IPS DF 6.9 (cell line): ENCODE data around the gene TIAM1.

Experiments used
- DNase-seq: peaks from one replicate; pipeline ENCODE4 v3.0.0-alpha.2; 2013; ENCODE audit warnings: low read depth, low spot score
- H3K27ac ChIP-seq: one replicate; pipeline ENCODE4 v1.5.1; 2013; ENCODE audit warnings: low read length, control low read depth
- H3K27me3 ChIP-seq: 2 replicates; pipeline ENCODE4 v1.6.1; 2013; ENCODE audit warnings: mild to moderate bottlenecking, low read length; ENCODE audit not compliant: control insufficient read depth, insufficient read depth
- H3K36me3 ChIP-seq: 2 replicates; pipeline ENCODE4 v1.6.1; 2013; ENCODE audit warnings: low read length; ENCODE audit not compliant: control insufficient read depth, insufficient read depth
- H3K4me1 ChIP-seq: 2 replicates; pipeline ENCODE4 v1.6.1; 2013; ENCODE audit warnings: low read length; ENCODE audit not compliant: control insufficient read depth, insufficient read depth
- H3K4me3 ChIP-seq: 2 replicates; pipeline ENCODE4 v1.5.1; 2013; ENCODE audit warnings: mild to moderate bottlenecking, low read length
- H3K9me3 ChIP-seq: 2 replicates; pipeline ENCODE4 v1.6.1; 2013; ENCODE audit warnings: low read length, inconsistent platforms; ENCODE audit not compliant: control insufficient read depth, insufficient read depth
- WGBS: extraction: QIAGEN DNeasy Blood & Tissue Kit; methylation state at CpG from one replicate; pipeline ENCODE4 v1.1.7; 2013; ENCODE audit warnings: mixed read lengths, missing lambda C conversion rate; ENCODE audit not compliant: insufficient read length, insufficient coverage; 5-methylcytosine and 5-hydroxymethylcytosine counted together

TIAM1 gene

DNA sequence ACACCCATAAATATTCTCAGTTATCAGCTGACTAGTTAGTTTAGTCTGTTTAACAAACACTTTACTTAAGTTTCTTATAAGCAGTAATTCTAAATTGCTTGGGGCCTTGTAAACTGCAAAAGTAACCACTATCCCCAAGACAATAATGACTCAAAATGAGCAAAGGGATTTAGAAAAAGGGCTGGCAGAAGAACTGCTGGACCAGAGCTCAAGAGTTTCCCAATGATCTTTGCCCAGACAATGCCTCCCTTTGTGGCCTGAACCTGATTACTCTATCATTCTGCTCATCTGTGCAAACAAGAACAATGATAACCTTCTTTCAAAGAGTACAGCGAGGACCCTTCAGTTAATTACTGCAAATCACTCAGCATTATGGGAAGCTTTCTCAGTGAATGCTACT is 123.5 kb downstream of the TIAM1 start:
- no peaks in the 10 kb centered on the region for H3K27me3 ChIP-seq
- WGBS: no CpG with 5 or more reads among the region's 1 CpG
- H3K27ac ChIP-seq: no peak overlapping the region
- DNase-seq: no peak
- H3K9me3 ChIP-seq: no peaks in the 10 kb centered on the region
- no peaks in the 10 kb centered on the region for H3K36me3 ChIP-seq
- no peaks in the 10 kb centered on the region for H3K4me1 ChIP-seq
- H3K4me3 ChIP-seq: no peak overlapping the region

DNA sequence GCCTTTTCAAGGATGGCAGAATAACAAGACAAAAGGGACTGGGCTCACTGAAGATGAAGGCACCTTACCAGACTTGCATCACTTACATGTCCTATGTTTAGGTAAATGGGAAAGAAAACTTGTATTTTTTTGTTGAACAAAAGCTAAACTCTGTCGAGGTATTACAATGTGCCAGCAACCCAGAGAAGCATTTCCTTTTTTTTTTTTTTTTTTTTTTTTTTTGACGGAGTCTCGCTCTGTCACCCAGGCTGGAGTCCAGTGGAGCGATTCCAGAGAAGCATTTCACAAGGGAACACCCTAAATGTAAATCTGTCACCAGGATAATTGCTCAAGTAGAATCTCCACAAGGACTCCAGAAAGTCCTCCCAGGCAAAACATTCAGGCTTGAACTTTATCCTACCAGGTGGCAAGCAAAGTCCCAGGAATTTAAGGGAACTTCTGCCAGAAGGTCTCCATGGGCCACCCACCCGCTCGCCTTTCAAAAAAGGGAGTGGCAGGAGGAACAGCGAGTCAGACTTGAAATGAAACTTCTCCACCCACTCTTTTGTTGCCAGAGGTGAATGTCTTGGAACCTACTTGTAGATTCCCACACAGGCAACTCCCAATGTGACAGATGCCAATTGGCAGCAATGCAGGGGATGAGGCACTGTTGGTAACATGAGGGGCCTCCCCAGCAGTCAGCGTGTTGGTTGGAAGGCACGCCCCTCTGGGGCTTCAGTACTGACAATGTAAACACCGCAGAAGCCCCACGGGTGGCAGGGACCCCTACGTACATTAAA is 125.0 kb downstream of the TIAM1 start:
- Histone ChIP-seq H3K4me1 (no peaks in the 10 kb centered on the region), H3K36me3 (no peaks in the 10 kb centered on the region), H3K9me3 (no peaks in the 10 kb centered on the region), H3K27me3 (no peaks in the 10 kb centered on the region), H3K27ac (no peak overlapping the region), H3K4me3 (no peak overlapping the region)
- no CpG with 5 or more reads among the region's 12 CpGs for WGBS
- DNase-seq: no peak

DNA sequence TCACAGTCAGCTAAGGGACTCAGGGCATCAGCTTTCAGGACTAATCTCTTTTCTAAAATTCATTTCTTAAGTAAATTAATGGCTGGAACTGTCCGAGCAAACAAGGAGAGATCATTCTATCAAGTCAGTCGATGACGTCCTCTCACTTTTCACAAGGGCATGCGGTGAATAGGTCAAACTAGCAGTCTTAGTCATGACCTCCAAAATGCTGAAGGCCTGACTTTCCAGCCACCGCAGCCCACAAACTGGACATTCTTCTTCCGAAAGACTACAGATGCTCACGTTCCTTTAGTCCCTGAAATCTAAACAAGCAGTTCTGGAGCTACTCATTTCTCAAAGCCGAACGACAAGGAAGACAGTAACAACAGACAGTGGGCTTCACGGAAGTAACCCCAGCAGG is 127.9 kb downstream of the TIAM1 start:
- Histone ChIP-seq H3K36me3 (no peaks in the 10 kb centered on the region), H3K4me1 (no peaks in the 10 kb centered on the region), H3K27ac (no peak overlapping the region), H3K9me3 (no peaks in the 10 kb centered on the region), H3K27me3 (no peaks in the 10 kb centered on the region), H3K4me3 (no peak overlapping the region)
- DNase-seq: no peak
- WGBS: no CpG with 5 or more reads among the region's 10 CpGs

DNA sequence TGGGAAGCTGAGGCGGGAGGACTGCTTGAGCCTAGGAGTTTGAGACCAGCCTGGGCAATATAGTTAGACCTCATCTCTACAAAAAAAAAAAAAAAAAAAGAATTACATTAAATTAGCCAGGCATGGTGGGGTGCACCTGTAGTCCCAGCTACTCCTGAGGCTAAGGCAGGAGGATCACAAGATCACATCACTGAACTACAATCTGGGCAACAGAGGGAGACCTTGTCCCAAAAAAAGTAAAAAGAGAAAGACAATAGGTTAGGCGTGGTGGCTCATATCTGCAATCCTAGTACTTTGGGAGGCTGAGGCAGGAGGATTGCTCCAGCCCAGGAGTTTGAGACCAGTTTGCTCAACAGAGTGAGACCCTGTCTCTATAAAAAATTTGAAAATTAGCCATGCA is 130.3 kb downstream of the TIAM1 start:
- H3K27ac ChIP-seq: no peak overlapping the region
- no peaks in the 10 kb centered on the region for H3K9me3 ChIP-seq
- H3K27me3 ChIP-seq: no peaks in the 10 kb centered on the region
- WGBS: no CpG with 5 or more reads among the region's 2 CpGs
- DNase-seq: no peak
- H3K4me3 ChIP-seq: no peak overlapping the region
- no peaks in the 10 kb centered on the region for H3K4me1 ChIP-seq
- H3K36me3 ChIP-seq: 0 out of 2 replicates have a peak, but pooled peaks cover 2% of the 10 kb centered on the region

DNA sequence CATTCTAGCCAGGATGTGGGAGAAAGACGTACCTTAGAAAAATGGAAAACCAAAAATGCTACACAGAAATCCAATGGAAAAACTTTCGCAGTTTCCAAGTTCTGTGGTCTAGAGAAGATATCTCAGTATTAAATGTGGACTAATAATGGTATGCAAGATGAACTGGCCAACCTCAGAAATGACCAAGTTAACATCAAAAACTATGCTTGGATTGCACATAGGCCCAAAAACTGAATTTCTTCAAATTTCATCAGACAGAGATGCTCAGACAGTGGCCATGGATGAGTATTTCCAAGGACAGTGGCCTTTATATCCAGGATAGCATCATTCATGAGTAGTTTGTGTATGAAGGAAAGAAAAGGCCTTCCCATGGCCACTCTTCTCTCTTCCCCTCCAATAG is 132.2 kb downstream of the TIAM1 start:
- DNase-seq: no peak
- H3K4me1 ChIP-seq: no peaks in the 10 kb centered on the region
- no peaks in the 10 kb centered on the region for H3K9me3 ChIP-seq
- H3K4me3 ChIP-seq: no peak overlapping the region
- H3K36me3 ChIP-seq: 0 out of 2 replicates have a peak, but pooled peaks cover 2% of the 10 kb centered on the region
- no peak overlapping the region for H3K27ac ChIP-seq
- WGBS: no CpG with 5 or more reads among the region's 2 CpGs
- no peaks in the 10 kb centered on the region for H3K27me3 ChIP-seq

DNA sequence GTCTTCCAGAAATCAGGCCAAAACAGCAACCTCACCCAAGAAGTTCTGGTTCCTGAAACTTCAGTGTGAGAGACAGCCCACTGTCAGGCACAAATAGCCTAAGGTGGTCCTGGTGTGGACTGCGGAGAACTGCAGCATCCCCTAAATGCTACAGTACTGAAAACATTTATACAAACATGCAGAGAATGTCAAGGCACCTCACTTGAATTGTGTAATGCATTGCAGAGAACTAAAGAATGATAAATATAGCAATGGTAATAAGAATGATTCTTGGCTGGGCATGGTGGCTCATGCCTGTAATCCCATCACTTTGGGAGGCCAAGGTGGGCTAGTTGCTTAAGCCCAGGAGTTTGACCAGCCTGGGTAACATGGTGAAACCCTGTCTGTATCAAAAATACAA is 138.6 kb downstream of the TIAM1 start:
- no CpG with 5 or more reads among the region's 1 CpG for WGBS
- H3K27me3 ChIP-seq: no peaks in the 10 kb centered on the region
- H3K4me1 ChIP-seq: no peaks in the 10 kb centered on the region
- DNase-seq: no peak
- no peak overlapping the region for H3K4me3 ChIP-seq
- 0 out of 2 replicates have a peak, but pooled peaks cover 2% of the 10 kb centered on the region for H3K36me3 ChIP-seq
- no peak overlapping the region for H3K27ac ChIP-seq
- no peaks in the 10 kb centered on the region for H3K9me3 ChIP-seq

DNA sequence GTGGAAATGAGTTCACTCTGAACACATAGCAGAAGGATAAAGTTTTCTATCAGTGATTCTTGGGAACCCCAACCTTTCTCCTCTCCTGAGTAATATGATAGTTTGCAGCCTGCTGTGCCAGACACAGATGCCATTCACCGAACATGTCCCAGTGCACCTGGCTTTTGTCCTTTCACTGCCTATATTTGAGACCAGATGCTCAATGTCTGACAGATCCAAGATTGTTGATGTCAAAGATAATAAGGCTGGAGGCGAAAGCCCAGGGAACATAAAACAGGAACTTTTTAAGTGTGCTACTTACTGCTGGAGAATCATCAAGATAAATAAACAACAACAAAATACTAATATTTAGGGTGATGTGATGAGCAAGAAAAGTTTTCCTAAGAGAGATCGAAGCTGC is 139.3 kb downstream of the TIAM1 start:
- no peaks in the 10 kb centered on the region for H3K4me1 ChIP-seq
- WGBS: no CpG with 5 or more reads among the region's 3 CpGs
- no peaks in the 10 kb centered on the region for H3K9me3 ChIP-seq
- H3K4me3 ChIP-seq: no peak overlapping the region
- 0 out of 2 replicates have a peak, but pooled peaks cover 2% of the 10 kb centered on the region for H3K36me3 ChIP-seq
- DNase-seq: no peak
- H3K27me3 ChIP-seq: no peaks in the 10 kb centered on the region
- no peak overlapping the region for H3K27ac ChIP-seq

DNA sequence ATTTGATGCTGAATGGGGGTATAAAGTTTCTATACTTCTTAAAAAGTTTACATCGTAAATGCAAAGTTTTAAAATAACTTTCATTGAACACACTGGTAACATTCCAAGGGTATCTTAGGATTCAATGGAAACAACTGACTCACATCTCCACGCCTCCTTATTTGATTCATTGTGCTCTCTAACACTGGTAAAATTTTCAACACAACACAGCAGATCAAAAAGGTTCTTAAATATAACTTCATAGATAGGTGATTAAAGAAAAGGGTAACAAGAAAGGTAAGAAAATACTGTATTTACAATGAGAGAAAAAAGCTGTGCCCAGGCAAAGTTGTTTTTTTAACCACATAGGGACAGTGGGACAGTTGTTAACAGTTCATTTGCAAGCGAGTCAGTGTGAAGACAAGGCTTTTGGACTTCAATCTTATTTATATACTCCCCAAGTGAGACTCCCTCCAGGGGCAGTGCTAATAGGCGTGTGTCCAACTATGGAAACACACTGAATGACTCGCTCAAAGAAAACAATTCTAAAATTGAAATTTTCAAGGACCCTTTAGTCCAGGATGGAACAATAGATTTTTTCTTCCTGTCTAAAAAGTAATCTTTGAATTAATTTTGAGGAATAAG is 140.5 kb downstream of the TIAM1 start:
- DNase-seq: no peak
- no CpG with 5 or more reads among the region's 5 CpGs for WGBS

DNA sequence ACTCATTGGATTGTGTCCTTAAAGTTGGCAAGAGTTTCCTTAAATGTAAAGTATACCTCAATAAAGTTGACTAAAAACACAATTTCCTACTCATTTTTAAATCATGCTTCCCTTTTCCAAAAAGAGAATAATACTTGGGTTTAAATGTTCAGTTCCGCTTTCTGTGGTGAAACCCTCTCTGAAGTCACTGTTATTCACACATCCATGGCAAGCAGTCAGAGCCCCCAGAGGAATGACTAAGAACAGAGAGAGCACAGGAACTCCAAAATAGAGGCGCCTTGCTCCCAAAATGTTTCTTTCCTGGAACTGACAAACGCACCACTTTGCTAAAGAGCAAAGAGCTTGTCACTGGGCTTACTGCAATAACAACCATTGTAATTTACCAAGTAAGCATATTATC is 142.5 kb downstream of the TIAM1 start:
- Histone ChIP-seq H3K27ac (no peak overlapping the region), H3K4me3 (no peak overlapping the region), H3K4me1 (no peaks in the 10 kb centered on the region), H3K36me3 (no peaks in the 10 kb centered on the region), H3K9me3 (no peaks in the 10 kb centered on the region), H3K27me3 (0 out of 2 replicates have a peak, but pooled peaks cover 1% of the 10 kb centered on the region)
- DNase-seq: no peak
- WGBS: no CpG with 5 or more reads among the region's 3 CpGs

More for the DNA sequence above, 140.5 kb downstream of the TIAM1 start:
- H3K27me3 ChIP-seq: no peaks in the 10 kb centered on the region
- H3K36me3 ChIP-seq: no peaks in the 10 kb centered on the region
- no peak overlapping the region for H3K4me3 ChIP-seq
- H3K4me1 ChIP-seq: no peaks in the 10 kb centered on the region
- H3K27ac ChIP-seq: no peak overlapping the region
- H3K9me3 ChIP-seq: no peaks in the 10 kb centered on the region

DNA sequence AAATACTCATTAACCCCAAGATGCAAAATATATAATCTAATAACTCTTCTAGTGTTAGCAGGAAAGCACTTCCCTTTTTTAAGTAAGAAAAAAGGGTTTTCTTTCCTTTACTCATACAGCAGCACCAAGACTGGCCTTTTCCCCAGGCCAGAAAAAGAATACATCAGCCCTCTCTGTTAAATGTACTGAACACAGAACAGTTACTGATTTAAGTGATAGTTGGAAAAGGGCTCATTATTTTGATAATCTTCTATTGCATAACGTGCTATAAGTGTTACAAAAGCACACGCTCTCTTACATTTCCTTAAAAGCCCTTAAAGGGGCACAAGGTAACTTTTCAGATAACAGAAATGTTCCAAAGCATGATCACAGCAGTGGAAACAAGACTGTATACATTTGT is 142.9 kb downstream of the TIAM1 start:
- H3K9me3 ChIP-seq: no peaks in the 10 kb centered on the region
- no peak for DNase-seq
- 0 out of 2 replicates have a peak, but pooled peaks cover 1% of the 10 kb centered on the region for H3K27me3 ChIP-seq
- no CpG with 5 or more reads among the region's 2 CpGs for WGBS
- H3K27ac ChIP-seq: no peak overlapping the region
- no peaks in the 10 kb centered on the region for H3K4me1 ChIP-seq
- H3K36me3 ChIP-seq: no peaks in the 10 kb centered on the region
- no peak overlapping the region for H3K4me3 ChIP-seq
